Skeletal muscle tissue (tissue), 4 donors: ENCODE results near the gene GAGE2A. TPM values are rescaled to one million over a fixed set of nuclear protein-coding genes. Genes with fewer than 3 reads are reported as not detected.
"Not testable (repeated sequence)": the region's sequence is repeated elsewhere in the genome, so short reads cannot be mapped to it uniquely, and the experiment has no call there.

Source experiments
- H3K27ac ChIP-seq: one replicate; pipeline ENCODE4 v1.7.0; 2013; ENCODE audit warnings: mild to moderate bottlenecking, low read depth, low read length, inconsistent platforms
- H3K27me3 ChIP-seq, 3 donors: one replicate each; pipeline ENCODE4 v1.7.0; 2013; ENCODE audit warnings: low read length in 3 of 3; ENCODE audit not compliant: control insufficient read depth in 3 of 3, insufficient read depth in 3 of 3
- H3K36me3 ChIP-seq, 3 donors: one replicate each; pipeline ENCODE4 v1.7.0; 2013; ENCODE audit warnings: low read length in 3 of 3; ENCODE audit not compliant: control insufficient read depth in 3 of 3, insufficient read depth in 3 of 3
- H3K4me1 ChIP-seq, 3 donors: one replicate each; pipeline ENCODE4 v1.7.0; 2013; ENCODE audit warnings: low read length in 3 of 3, mild to moderate bottlenecking in 3 of 3; ENCODE audit not compliant: control insufficient read depth in 3 of 3, insufficient read depth in 3 of 3
- H3K4me3 ChIP-seq, 3 donors: one replicate each; pipeline ENCODE4 v1.7.0; 2013; ENCODE audit warnings: low read length in 3 of 3
- H3K9ac ChIP-seq, 3 donors: one replicate each; pipeline ENCODE4 v1.7.0; 2013; ENCODE audit warnings: low read length in 3 of 3, mild to moderate bottlenecking in 3 of 3, moderate library complexity in 2 of 3, low read depth in 1 of 3
- H3K9me3 ChIP-seq, 3 donors: one replicate each; pipeline ENCODE4 v1.7.0; 2013; ENCODE audit warnings: low read length in 3 of 3; ENCODE audit not compliant: control insufficient read depth in 3 of 3
- total RNA-seq: library from RNA; depleted of rRNA; stranded (reverse); fragments of >200 nt; gene quantifications from one replicate; pipeline ENCODE4 v1.2.3, GENCODE V29; 2014
- donor health status: Osteomylitis.

GAGE2A gene
- total RNA-seq, 1 donor from 2014 or later: not detected

DNA sequence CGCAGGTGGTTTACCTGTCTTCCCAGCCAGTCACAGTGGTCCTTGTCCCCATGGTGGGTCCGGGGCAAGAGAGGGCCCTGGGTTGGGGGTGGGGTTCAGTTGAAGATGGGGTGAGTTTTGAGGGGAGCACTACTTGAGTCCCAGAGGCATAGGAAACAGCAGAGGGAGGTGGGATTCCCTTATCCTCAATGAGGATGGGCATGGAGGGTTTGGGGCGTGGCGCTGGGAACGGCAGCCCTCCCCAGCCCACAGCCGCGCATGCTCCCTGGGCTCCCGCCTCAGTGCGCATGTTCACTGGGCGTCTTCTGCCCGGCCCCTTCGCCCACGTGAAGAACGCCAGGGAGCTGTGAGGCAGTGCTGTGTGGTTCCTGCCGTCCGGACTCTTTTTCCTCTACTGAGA lies 9.4 kb downstream of the GAGE2A start, which contains the start of gene GAGE1:
GAGE1 (plus strand) TSS at position 301 of the 400 bp plus-strand sequence. CDS start 1,155 bp downstream, outside the sequence.
- not testable (repeated sequence) for H3K9me3 ChIP-seq, H3K27me3 ChIP-seq, H3K36me3 ChIP-seq, H3K9ac ChIP-seq, H3K4me1 ChIP-seq, H3K4me3 ChIP-seq, H3K27ac ChIP-seq

DNA sequence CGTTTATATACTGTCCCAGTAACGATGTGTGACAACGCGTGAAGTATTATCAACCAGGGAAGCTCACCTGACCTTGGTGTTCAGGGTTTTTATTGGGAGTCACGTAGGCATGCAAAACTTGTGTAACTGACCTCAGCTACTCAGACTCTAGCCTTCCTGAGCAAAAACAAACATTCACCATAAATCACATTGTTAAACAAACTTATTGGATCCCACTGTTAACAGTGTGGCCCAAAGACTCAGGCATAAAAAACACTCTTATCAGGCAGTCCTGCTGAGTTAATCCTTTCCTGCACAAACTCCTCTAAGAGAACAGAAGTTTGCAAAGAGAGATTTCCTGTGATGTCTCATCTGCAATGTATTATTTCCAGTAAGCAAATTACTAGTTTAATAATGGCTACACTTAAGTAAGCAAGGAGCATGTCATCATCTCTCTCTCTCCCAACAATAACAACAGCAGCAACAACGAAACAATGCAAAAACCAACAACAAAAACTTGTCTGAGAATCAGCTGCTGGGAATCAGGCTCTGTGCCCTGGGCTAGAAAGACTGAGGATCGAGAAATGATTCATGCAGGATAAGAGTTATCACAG lies 21.5 kb downstream of the GAGE2A start:
- H3K27ac ChIP-seq: no peak overlapping the region
- H3K9ac ChIP-seq: no peak overlapping the region
- H3K9me3 ChIP-seq: no peaks in the 10 kb centered on the region
- no peaks in the 10 kb centered on the region for H3K4me1 ChIP-seq
- H3K27me3 ChIP-seq: peaks cover 0 to 4% (median 0%) of the 10 kb centered on the region in 3 donors
- H3K4me3 ChIP-seq: no peak overlapping the region
- no peaks in the 10 kb centered on the region for H3K36me3 ChIP-seq

DNA sequence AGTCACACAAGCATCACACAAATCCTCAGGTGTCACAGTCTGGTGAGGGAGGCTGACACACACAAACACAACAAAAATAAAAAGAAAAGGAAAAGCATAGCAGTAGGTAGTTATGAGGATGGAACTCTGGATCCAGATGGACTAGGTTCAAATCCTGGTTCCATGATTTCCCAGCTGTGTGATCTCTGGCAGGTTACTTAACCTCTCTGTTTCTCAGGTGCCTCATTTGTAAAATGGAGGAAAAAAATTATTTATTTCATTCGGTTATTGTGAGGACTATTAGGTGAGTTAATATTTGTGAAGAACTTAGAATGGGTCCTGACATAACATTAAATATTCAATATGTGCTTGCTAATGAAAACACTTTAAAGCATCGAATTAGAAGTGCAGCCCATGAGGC lies 29.3 kb downstream of the GAGE2A start:
- Histone ChIP-seq H3K9ac (no peak overlapping the region), H3K9me3 (no peaks in the 10 kb centered on the region), H3K4me3 (no peak overlapping the region), H3K36me3 (no peaks in the 10 kb centered on the region), H3K27me3 (no peaks in the 10 kb centered on the region), H3K27ac (no peak overlapping the region), H3K4me1 (no peaks in the 10 kb centered on the region)

DNA sequence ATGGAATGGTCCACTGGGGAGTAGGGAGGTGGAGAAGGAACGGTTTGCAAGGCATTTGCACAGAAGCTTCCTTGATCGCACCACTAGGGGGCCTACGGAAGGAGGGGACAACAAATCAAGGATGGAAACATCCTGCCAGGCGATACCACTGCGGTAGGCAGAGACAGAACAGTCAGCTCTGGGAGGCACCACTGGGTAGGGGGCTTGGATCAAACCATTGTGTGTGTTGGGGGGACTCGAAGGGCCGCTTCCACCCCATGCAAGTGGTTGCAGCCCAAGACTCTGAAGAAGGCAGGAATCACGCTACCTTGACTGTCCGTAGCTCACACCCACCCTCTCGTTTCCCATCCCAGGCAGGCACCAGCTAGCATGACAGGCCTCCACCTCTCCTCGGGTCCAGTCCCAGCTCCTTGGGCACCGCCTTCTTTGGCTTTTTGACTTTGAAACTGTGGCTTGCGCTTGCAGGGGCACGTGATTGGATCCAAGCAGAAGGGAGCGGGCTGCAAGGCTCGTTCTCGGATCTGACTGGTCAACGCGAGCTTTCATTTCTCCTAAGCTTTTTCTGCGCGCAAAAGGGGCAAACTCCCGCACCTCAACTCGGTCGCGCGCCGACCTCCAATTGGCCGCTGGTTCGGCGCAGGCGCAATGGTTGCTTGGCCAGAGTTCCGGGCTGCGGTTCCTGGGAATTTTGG lies 37.9 kb downstream of the GAGE2A start:
- Histone ChIP-seq H3K4me1 (no peaks in the 10 kb centered on the region), H3K27me3 (no peaks in the 10 kb centered on the region), H3K9ac (peak overlapping the region in 1 of 3 donors; percentile 40), H3K27ac (no peak overlapping the region), H3K36me3 (no peaks in the 10 kb centered on the region), H3K9me3 (peaks cover 0 to 3% (median 0%) of the 10 kb centered on the region in 3 donors), H3K4me3 (peak overlapping the region in 2 of 3 donors; percentile 61 to 64)

DNA sequence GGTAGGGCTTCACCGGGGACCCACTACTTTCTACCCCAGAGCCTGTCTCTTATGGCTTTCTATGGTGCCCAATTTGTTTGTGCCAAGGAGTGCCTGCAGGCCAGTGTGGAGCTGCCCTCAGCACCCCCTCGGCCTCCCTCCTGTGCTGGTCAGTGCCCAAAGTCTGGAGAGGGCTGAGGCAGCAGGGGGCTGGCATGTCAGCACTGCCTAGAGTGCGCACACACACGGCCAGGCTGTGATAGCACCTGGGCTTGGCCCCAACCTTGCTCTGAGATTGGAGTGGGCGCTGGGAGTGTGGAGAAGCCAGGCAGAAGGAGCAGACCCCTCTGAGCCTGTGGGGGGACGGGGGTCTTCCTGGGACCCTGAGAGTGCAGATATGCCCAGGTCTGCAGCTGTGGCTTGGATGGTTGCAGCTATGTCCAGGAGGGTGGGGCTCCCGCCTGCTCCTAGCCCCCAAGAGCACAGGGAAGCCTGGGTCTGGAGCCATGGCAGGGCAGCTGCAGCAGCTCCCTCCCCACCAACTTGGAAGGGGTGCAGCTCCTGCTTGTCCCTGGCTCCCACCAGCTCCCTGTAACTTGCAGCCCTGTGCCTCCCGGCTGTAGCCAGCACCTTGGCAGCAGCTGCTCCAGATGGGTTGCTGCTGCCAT lies 55.8 kb downstream of the GAGE2A start:
- Histone ChIP-seq H3K9ac (no peak overlapping the region), H3K36me3 (no peaks in the 10 kb centered on the region), H3K9me3 (no peaks in the 10 kb centered on the region), H3K27ac (no peak overlapping the region), H3K27me3 (peaks cover 0 to 8% (median 0%) of the 10 kb centered on the region in 3 donors), H3K4me3 (no peak overlapping the region), H3K4me1 (no peaks in the 10 kb centered on the region)

Other genes starting within 250 kb of the GAGE2A start
- gene GAGE12C, start 57.3 kb upstream of the GAGE2A start, total RNA-seq: not detected
- not detected for gene GAGE12D, start 47.8 kb upstream of the GAGE2A start, total RNA-seq
- not detected for gene GAGE12E, start 38.2 kb upstream of the GAGE2A start, total RNA-seq
- gene GAGE12F, start 28.7 kb upstream of the GAGE2A start, total RNA-seq: not detected
- gene GAGE12G, start 19.1 kb upstream of the GAGE2A start, total RNA-seq: not detected
- not detected for gene GAGE12H, start 9.5 kb upstream of the GAGE2A start, total RNA-seq
- not detected for gene GAGE1, start 9.5 kb downstream of the GAGE2A start, total RNA-seq
- gene PAGE1, start 106.5 kb downstream of the GAGE2A start, total RNA-seq: not detected
- gene PAGE4, start 239.8 kb downstream of the GAGE2A start, total RNA-seq: not detected